Adrenal gland (tissue), 12 donors: ENCODE results near the gene STK24. TPM values are rescaled to one million over a fixed set of nuclear protein-coding genes. Genes with fewer than 3 reads are reported as not detected.

Experiments
- DNase-seq, 7 donors: peaks; one replicate each; pipeline ENCODE4 v3.0.0-alpha.2; 2019 to 2020
- H3K27ac ChIP-seq, 5 donors: fragments of 200-600 bp; sonication (generic) in 4 of 5; 1 replicate in 3 of 5; 2 replicates in 2 of 5; pipeline versions ENCODE4 v1.5.1 to v1.8.0; 2016 to 2020; ENCODE audit warnings: mild to moderate bottlenecking in 1 of 5
- H3K27me3 ChIP-seq: fragments of 200-600 bp; 2 replicates; pipeline ENCODE4 v1.8.0; 2021
- H3K36me3 ChIP-seq, 2 donors: fragments of 200-600 bp; replicated peaks in 1 of 2; 1 replicate in 1 of 2; 2 replicates in 1 of 2; pipeline versions ENCODE4 v1.5.1 to v1.8.0; 2018 to 2022
- H3K4me1 ChIP-seq, 2 donors: fragments of 200-600 bp; replicated peaks in 1 of 2; 1 replicate in 1 of 2; 2 replicates in 1 of 2; pipeline versions ENCODE4 v1.5.1 to v1.8.0; 2018 to 2021
- H3K4me3 ChIP-seq, 4 donors: fragments of 200-600 bp; sonication (generic) in 3 of 4; one replicate each; pipeline ENCODE4 v1.5.1; 2016 to 2018
- H3K9me3 ChIP-seq, 3 donors: fragments of 200-600 bp; sonication (generic) in 1 of 3; replicated peaks in 1 of 3; 1 replicate in 2 of 3; 2 replicates in 1 of 3; pipeline versions ENCODE4 v1.5.1 to v1.8.0; 2016 to 2021
- POLR2A ChIP-seq, 2 donors: fragments of 450-650 bp; IDR thresholded peaks; one replicate each; pipeline ENCODE4 v1.6.1; 2017; ENCODE audit warnings: antibody characterized with exemption in 2 of 2, mild to moderate bottlenecking in 2 of 2, moderate library complexity in 1 of 2
- WGBS, 4 donors: extraction: QIAGEN DNeasy Blood & Tissue Kit in 2 of 4; methylation state at CpG; one replicate each; pipeline versions ENCODE4 v1.1.5 to v1.1.7; 2013 to 2017; 5-methylcytosine and 5-hydroxymethylcytosine counted together
- intact Hi-C, 2 donors: fragments of 100-400 bp; cut with DNase I; formaldehyde crosslinking; loops; one replicate each; pipeline versions ENCODE4 v1.14.1 to v1.15.0; 2022 to 2023
- polyA plus RNA-seq, 3 donors: library from polyadenylated mRNA; stranded (reverse); fragments of 200-250 nt in 2 of 3; fragments of 350-450 nt in 1 of 3; fragmentation: Illumina TruSeq in 1 of 3; extraction: RNeasy Lipid Tissue Mini Kit (QIAGEN cat#74804) in 1 of 3; gene quantifications; one replicate each; pipeline ENCODE4 v1.2.3, GENCODE V29; 2013 to 2014
- total RNA-seq, 9 donors: library from RNA; depleted of rRNA in 4 of 9; stranded (reverse); fragments of >200 nt in 4 of 9; fragments of 120-200 nt in 1 of 9; fragmentation: NEBNext Ultra II Directional in 1 of 9; extraction: Animal tissue kit (Norgen Biotek cat#: 25700) in 1 of 9; gene quantifications; one replicate each; pipeline versions ENCODE4 v1.1.0 to v1.2.4, GENCODE V29; 2013 to 2023
- TF ChIP-seq, protein P1 (sequence below), 6 experiments: fragments of 450-650 bp in 4 of 6; fragments of 200-600 bp in 2 of 6; sonication (generic) in 1 of 6; IDR thresholded peaks; 1 replicate in 5 of 6; 2 replicates in 1 of 6; pipeline versions ENCODE4 v1.5.1 to v1.8.0; 2016 to 2021; ENCODE audit warnings: antibody characterized with exemption in 6 of 6, mild to moderate bottlenecking in 2 of 6, moderate library complexity in 1 of 6
- donor health status: healthy with polysubstance abuse.
- donor health status: Bipolar disorder and iron deficiency.
- donor health status: DM: yes; HTN: yes; CAD: no.
- donor health status: DM: no; HTN: no; CAD: no.
- donor health status: DM: no; HTN: no; CAD: no.
- donor health status: DM: yes; HTN: yes; CAD: no.

The STK24 gene
- total and polyA plus RNA-seq, 12 donors, result 17.7 to 72.2 (median 56.0) TPM

DNA sequence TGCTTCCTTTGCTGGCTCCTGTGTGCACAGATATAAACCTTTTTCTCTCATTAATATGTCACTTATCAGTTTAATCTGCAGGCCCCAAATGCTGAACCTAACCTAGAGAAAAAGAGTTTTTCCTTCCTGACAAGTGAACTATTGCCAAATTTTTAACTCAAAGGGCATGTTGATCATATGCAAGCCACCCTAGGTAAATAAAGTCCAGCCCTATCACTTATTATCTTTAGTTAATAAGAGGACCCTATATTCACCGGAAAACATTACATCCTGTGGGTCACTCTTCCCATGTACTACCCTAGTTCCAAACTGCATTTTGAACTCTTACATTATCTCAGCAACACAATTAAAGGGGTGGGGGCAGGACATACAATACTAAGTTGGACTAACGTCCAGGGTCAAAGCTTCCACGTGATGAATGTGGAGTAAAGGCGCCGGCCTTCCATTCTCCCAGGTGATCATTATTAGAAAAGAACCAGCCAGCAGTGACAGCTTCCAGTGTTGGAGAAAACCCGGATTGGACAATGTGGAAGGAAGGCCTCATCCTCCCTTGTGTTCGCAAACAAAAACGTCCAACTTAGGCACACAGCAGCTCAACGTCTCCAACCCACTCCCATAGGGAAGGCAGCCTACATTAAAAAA is 86.6 kb downstream of the STK24 start:
- DNase-seq, result no peak
- Histone ChIP-seq H3K36me3 (no peaks in the 10 kb centered on the region), H3K4me1 (peaks cover 9 to 19% of the 10 kb centered on the region in 2 donors), H3K4me3 (no peak overlapping the region), H3K27me3 (no peaks in the 10 kb centered on the region), H3K27ac (no peak overlapping the region), H3K9me3 (no peaks in the 10 kb centered on the region)
- intact Hi-C loops, result no loop called here
- 71 to 76% (median 73%) methylated on average over 9 of the region's 9 CpGs for WGBS, 4 donors
- TF ChIP-seq, protein P1, sequence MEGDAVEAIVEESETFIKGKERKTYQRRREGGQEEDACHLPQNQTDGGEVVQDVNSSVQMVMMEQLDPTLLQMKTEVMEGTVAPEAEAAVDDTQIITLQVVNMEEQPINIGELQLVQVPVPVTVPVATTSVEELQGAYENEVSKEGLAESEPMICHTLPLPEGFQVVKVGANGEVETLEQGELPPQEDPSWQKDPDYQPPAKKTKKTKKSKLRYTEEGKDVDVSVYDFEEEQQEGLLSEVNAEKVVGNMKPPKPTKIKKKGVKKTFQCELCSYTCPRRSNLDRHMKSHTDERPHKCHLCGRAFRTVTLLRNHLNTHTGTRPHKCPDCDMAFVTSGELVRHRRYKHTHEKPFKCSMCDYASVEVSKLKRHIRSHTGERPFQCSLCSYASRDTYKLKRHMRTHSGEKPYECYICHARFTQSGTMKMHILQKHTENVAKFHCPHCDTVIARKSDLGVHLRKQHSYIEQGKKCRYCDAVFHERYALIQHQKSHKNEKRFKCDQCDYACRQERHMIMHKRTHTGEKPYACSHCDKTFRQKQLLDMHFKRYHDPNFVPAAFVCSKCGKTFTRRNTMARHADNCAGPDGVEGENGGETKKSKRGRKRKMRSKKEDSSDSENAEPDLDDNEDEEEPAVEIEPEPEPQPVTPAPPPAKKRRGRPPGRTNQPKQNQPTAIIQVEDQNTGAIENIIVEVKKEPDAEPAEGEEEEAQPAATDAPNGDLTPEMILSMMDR (IDR thresholded peaks at IDR 0.05), result no peak
- TF ChIP-seq POLR2A (IDR thresholded peaks at IDR 0.05), result no peak

DNA sequence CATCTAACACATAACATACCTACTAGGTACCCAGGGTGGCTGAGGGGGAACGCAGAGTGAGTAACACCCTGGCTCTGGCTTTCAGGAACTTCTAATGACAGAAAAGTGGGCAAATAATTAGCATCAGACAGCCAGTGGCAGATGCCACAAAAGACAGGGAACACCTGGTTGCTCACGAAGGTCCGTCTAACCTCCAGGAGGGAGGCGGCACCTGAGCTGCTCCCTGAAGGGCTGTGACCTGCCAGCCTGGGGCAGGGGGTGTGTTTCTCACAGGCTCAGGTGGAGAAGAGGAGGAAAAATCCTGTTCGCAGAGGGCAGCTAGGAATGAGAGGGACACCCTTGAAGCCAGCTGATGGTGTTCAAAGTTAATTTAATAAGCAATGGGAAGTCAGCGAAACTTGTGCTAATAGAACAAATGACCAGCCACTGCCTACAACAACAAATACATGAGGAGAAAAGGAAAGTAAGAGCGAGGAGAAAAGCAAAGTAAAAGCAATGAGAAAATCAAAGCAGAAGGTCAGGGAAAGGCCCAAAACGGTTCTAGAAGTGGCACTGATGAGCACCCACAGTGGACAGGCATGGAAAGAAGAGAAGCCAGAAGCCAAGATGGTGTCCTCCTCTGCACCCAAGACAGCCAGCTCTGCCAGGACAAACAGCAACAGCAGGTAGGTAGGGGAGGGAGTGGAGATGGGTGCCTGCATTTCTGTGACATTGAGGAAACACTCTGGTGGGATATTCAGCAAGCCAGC is 87.3 kb downstream of the STK24 start:
- Histone ChIP-seq H3K36me3 (no peaks in the 10 kb centered on the region), H3K27ac (no peak overlapping the region), H3K9me3 (no peaks in the 10 kb centered on the region), H3K27me3 (no peaks in the 10 kb centered on the region), H3K4me1 (peaks cover 12 to 19% of the 10 kb centered on the region in 2 donors), H3K4me3 (no peak overlapping the region)
- peak in 1 of 7 donors; percentile 45 for DNase-seq
- no peak for TF ChIP-seq POLR2A (IDR thresholded peaks at IDR 0.05)
- TF ChIP-seq, protein P1 (IDR thresholded peaks at IDR 0.05), result no peak
- WGBS, 4 donors, result 84 to 91% (median 87%) methylated on average over 8 of the region's 8 CpGs
- intact Hi-C loops, result loop anchor here (10.0 kb wide), 2 partner anchors 75 to 85 kb away; partner anchors contain the start of gene STK24 (in 1 of the 2)

DNA sequence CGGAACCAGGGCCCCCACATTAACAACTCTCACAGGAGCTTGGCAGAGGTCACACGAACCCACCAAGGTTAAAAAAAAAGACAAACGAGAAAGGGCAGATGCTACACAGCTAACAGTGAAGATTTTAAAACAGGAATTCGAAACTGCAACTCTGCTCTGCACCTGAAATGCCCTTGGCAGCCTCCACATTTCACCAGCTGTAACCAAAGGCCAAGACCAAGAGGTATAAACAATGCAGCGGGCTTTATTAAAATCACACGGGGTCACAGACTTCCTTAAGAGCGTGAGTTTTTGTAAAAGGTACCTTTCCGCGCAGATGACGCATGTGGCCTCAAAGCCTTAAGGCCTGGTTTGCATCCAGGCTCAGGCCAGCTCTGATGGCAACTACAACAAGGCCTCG is 88.2 kb downstream of the STK24 start:
- H3K27ac ChIP-seq, result no peak overlapping the region
- H3K9me3 ChIP-seq, result no peaks in the 10 kb centered on the region
- no peak for TF ChIP-seq POLR2A (IDR thresholded peaks at IDR 0.05)
- TF ChIP-seq, protein P1 (IDR thresholded peaks at IDR 0.05), result no peak
- H3K4me1 ChIP-seq, result peaks cover 18 to 27% of the 10 kb centered on the region in 2 donors
- intact Hi-C loops, result loop anchor here (10.0 kb wide), 2 partner anchors 76 to 86 kb away; partner anchors contain the start of gene STK24 (in 1 of the 2)
- no peaks in the 10 kb centered on the region for H3K36me3 ChIP-seq
- no peak for DNase-seq
- H3K4me3 ChIP-seq, result no peak overlapping the region
- no peaks in the 10 kb centered on the region for H3K27me3 ChIP-seq
- WGBS, 4 donors, result 78 to 84% (median 81%) methylated on average over 11 of the region's 11 CpGs

DNA sequence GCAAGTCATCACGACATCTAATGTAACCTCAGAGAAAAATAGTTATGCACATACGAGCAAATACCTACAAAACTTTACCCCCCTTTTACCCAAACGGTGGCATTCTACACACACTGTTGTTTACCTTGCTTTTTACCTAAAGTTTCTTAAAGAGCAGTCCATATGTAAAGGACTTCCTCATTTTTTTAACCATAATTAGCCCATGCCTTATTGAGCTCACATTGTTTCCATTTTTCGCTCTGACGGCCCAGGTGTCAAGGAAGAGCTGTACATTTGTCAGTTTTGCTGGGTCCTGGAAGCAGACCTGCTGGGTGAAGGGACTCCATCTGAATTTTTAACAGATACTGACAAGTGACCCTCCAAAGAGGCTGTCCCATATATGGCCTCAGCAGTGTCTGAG is 89.4 kb downstream of the STK24 start:
- Histone ChIP-seq H3K27ac (no peak overlapping the region), H3K9me3 (no peaks in the 10 kb centered on the region), H3K36me3 (no peaks in the 10 kb centered on the region), H3K27me3 (no peaks in the 10 kb centered on the region), H3K4me3 (no peak overlapping the region), H3K4me1 (peaks cover 25 to 39% of the 10 kb centered on the region in 2 donors)
- DNase-seq, result peak in 1 of 7 donors; percentile 24
- no peak for TF ChIP-seq POLR2A (IDR thresholded peaks at IDR 0.05)
- TF ChIP-seq, protein P1 (IDR thresholded peaks at IDR 0.05), result no peak
- intact Hi-C loops, result loop anchor here (10.0 kb wide), 2 partner anchors 77 to 87 kb away; partner anchors contain the start of gene STK24 (in 1 of the 2)
- WGBS, 4 donors, result 84 to 91% (median 87%) methylated on average over 5 of the region's 5 CpGs
